Activated CD4-positive, CD25-positive, alpha-beta regulatory T cell treated with anti-CD3 and anti-CD28 coated beads, Interleukin-2, amount 50 U/mL, for 24 hours (primary cell): ENCODE data around the gene NMNAT2.

Experiments used
- ATAC-seq, 2 donors: fragments of 150-1000 bp; cut with Tn5 transposase; one replicate each; pipeline ENCODE4 v1.10.0; 2021; ENCODE audit warnings: mild to moderate bottlenecking in 1 of 2, moderate library complexity in 1 of 2

Gene NMNAT2

GRCh38 chr1:183310753-183311479, 107.3 kb downstream of the NMNAT2 start:
- ATAC-seq = peak in 1 of 2 donors; percentile 33

- ATAC-seq = no peak
These were observed 109.5 kb downstream of the NMNAT2 start for GRCh38 chr1:183308719-183309118.

- no peak for ATAC-seq
These were observed 111.7 kb downstream of the NMNAT2 start for GRCh38 chr1:183306317-183307042.

- no peak for ATAC-seq
These were observed 113.6 kb downstream of the NMNAT2 start for GRCh38 chr1:183304440-183305107.

- no peak for ATAC-seq
These were observed 114.3 kb downstream of the NMNAT2 start for GRCh38 chr1:183303901-183304300.

- ATAC-seq = no peak
These were observed 114.9 kb downstream of the NMNAT2 start for GRCh38 chr1:183303323-183303645.

GRCh38 chr1:183302452-183303322, 115.5 kb downstream of the NMNAT2 start:
- no peak for ATAC-seq

- ATAC-seq = no peak
These were observed 116.9 kb downstream of the NMNAT2 start for GRCh38 chr1:183301239-183301638.

- ATAC-seq = no peak
These were observed 117.4 kb downstream of the NMNAT2 start for GRCh38 chr1:183300828-183301227.

GRCh38 chr1:183300395-183300794, 117.8 kb downstream of the NMNAT2 start:
- no peak for ATAC-seq

GRCh38 chr1:183296782-183297181, 121.4 kb downstream of the NMNAT2 start:
- no peak for ATAC-seq

- ATAC-seq = no peak
These were observed 122.7 kb downstream of the NMNAT2 start for GRCh38 chr1:183295521-183295920.

GRCh38 chr1:183293876-183294275, 124.3 kb downstream of the NMNAT2 start:
- no peak for ATAC-seq

GRCh38 chr1:183293241-183293640, 124.9 kb downstream of the NMNAT2 start:
- no peak for ATAC-seq

GRCh38 chr1:183291802-183292514, 126.2 kb downstream of the NMNAT2 start:
- ATAC-seq = no peak

- no peak for ATAC-seq
These were observed 126.9 kb downstream of the NMNAT2 start for GRCh38 chr1:183291216-183291762.

GRCh38 chr1:183290628-183291027, 127.6 kb downstream of the NMNAT2 start:
- ATAC-seq = no peak

GRCh38 chr1:183289051-183289496, 129.1 kb downstream of the NMNAT2 start:
- no peak for ATAC-seq

- ATAC-seq = no peak
These were observed 129.6 kb downstream of the NMNAT2 start for GRCh38 chr1:183288583-183288982.

- no peak for ATAC-seq
These were observed 130.9 kb downstream of the NMNAT2 start for GRCh38 chr1:183287191-183287675.

GRCh38 chr1:183285746-183286145, 132.4 kb downstream of the NMNAT2 start:
- no peak for ATAC-seq

- ATAC-seq = no peak
These were observed 132.9 kb downstream of the NMNAT2 start for GRCh38 chr1:183285256-183285655.
